ENCODE data around the gene CAV1.

CAV1 gene

GRCh38 chr7:116557901-116558300 is 33.1 kb downstream of the CAV1 start:
- no peak for DNase-seq (ENCODE audit: low read depth, low spot score)

GRCh38 chr7:116560021-116560970 is 35.5 kb downstream of the CAV1 start:
- DNase-seq (ENCODE audit: low read depth, low spot score) = no peak

- no peak for DNase-seq (ENCODE audit: low read depth, low spot score)
These were observed 37.1 kb downstream of the CAV1 start for GRCh38 chr7:116561697-116562483.

GRCh38 chr7:116562529-116563121 is 37.8 kb downstream of the CAV1 start:
- no peak for DNase-seq (ENCODE audit: low read depth, low spot score)

- DNase-seq (ENCODE audit: low read depth, low spot score) = no peak
These were observed 41.1 kb downstream of the CAV1 start for GRCh38 chr7:116565981-116566380.

- DNase-seq (ENCODE audit: low read depth, low spot score) = no peak
These were observed 41.8 kb downstream of the CAV1 start for GRCh38 chr7:116566666-116567065.

GRCh38 chr7:116569737-116570136 is 44.9 kb downstream of the CAV1 start:
- DNase-seq (ENCODE audit: low read depth, low spot score) = no peak

GRCh38 chr7:116570306-116570705 is 45.5 kb downstream of the CAV1 start:
- no peak for DNase-seq (ENCODE audit: low read depth, low spot score)

- DNase-seq (ENCODE audit: low read depth, low spot score) = no peak
These were observed 46.2 kb downstream of the CAV1 start for GRCh38 chr7:116571037-116571436.

- DNase-seq (ENCODE audit: low read depth, low spot score) = no peak
These were observed 46.7 kb downstream of the CAV1 start for GRCh38 chr7:116571552-116571951.

GRCh38 chr7:116572036-116572435 is 47.2 kb downstream of the CAV1 start:
- DNase-seq (ENCODE audit: low read depth, low spot score) = no peak

- no peak for DNase-seq (ENCODE audit: low read depth, low spot score)
These were observed 48.7 kb downstream of the CAV1 start for GRCh38 chr7:116573541-116573940.

GRCh38 chr7:116574025-116574822 is 49.4 kb downstream of the CAV1 start:
- no peak for DNase-seq (ENCODE audit: low read depth, low spot score)

GRCh38 chr7:116575853-116576252 is 51.0 kb downstream of the CAV1 start:
- no peak for DNase-seq (ENCODE audit: low read depth, low spot score)

GRCh38 chr7:116576350-116577319 is 51.8 kb downstream of the CAV1 start:
- no peak for DNase-seq (ENCODE audit: low read depth, low spot score)

GRCh38 chr7:116577320-116577871 is 52.6 kb downstream of the CAV1 start:
- no peak for DNase-seq (ENCODE audit: low read depth, low spot score)

GRCh38 chr7:116578526-116578925 is 53.7 kb downstream of the CAV1 start:
- DNase-seq (ENCODE audit: low read depth, low spot score) = no peak

- no peak for DNase-seq (ENCODE audit: low read depth, low spot score)
These were observed 54.5 kb downstream of the CAV1 start for GRCh38 chr7:116579322-116579721.

- no peak for DNase-seq (ENCODE audit: low read depth, low spot score)
These were observed 55.0 kb downstream of the CAV1 start for GRCh38 chr7:116579835-116580234.

GRCh38 chr7:116582164-116582732 is 57.4 kb downstream of the CAV1 start:
- DNase-seq (ENCODE audit: low read depth, low spot score) = no peak

Data from activated naive CD8-positive, alpha-beta T cell treated with anti-CD3 and anti-CD28 coated beads, Interleukin-2, amount 50 U/mL, for 16 hours (primary cell).